ENCODE measurements around the gene PPP2R2D. TPM values are rescaled to one million over a fixed set of nuclear protein-coding genes. Genes with fewer than 3 reads are reported as not detected.
A peak's percentile ranks its signal among the peaks of the same experiment; 100 is the strongest.

The PPP2R2D gene
- total RNA-seq, 1 experiment from 2014 or later, result 36.9 TPM

- no peak for DNase-seq (ENCODE audit: low spot score)
These were observed 12.6 kb upstream of the PPP2R2D start for GRCh38 chr10:131888186-131888604.

- DNase-seq (ENCODE audit: low spot score), result no peak
These were observed 11.1 kb upstream of the PPP2R2D start for GRCh38 chr10:131889755-131890154.

- no peak for DNase-seq (ENCODE audit: low spot score)
These were observed 10.3 kb upstream of the PPP2R2D start for GRCh38 chr10:131890276-131891195.

- peak; percentile 39 for DNase-seq (ENCODE audit: low spot score)
These were observed 9.4 kb upstream of the PPP2R2D start for GRCh38 chr10:131891196-131891928.

DNA sequence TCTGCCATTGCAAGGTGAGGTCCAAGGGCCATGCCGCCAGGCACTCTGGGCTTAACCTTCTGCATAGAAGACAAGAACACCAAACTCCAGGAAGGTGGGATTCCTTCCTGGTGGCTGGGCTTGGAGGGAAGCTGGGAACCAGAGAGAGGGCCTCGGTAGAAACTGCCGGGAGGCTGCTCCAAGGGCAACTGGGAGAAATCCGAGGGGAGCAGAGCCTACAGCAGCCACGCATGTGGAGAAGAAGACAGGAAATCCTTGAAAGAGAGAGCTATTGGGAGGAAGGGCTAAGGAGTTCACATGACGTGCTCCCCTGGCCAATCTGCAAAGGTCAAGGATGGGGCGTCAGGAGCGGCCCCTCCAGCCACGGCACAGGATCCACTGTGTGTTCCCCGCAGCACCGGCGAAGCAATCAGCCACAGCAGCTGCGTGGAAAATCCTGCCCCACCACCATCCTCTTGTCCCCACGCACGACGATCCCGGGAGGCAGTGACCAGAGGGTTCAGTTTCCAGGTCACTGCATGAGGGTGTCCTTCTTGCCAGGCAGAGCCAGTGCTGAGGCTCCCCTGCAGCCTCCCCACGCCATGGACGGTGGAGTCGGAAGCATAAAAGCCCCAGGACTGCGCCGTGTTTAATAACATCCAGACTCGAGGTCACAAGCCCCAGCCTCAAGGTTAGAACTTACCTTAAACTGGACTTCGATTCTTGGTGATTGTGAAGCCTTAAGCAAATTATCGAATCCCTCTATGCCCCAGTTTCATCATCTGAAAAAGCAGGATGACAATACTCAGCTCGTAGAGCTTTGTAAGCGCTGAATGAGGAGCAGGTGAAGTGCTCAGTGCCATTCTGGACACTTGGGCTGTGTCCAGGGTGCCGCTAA lies 8.6 kb upstream of the PPP2R2D start:
- DNase-seq (ENCODE audit: low spot score), result no peak

- DNase-seq (ENCODE audit: low spot score), result no peak
These were observed 7.8 kb upstream of the PPP2R2D start for GRCh38 chr10:131892806-131893675.

DNA sequence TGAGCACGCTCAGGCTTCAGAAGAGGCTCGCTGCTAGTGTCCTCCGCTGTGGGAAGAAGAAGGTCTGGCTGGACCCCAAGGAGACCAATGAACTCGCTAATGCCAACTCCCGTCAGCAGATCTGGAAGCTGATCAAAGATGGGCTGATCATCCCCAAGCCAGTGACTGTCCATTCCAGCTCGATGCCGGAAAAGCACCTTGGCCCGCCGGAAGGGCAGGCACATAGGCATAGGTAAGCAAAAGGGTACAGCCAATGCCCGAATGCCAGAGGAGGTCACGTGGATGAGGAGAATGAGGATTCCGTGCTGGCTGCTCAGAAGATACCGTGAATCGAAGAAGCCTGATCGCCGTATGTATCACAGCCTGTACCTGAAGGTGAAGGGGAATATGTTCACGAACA lies 5.7 kb upstream of the PPP2R2D start:
- DNase-seq (ENCODE audit: low spot score), result no peak

- no peak for DNase-seq (ENCODE audit: low spot score)
These were observed 4.4 kb upstream of the PPP2R2D start for GRCh38 chr10:131896403-131896802.

GRCh38 chr10:131897297-131897899 lies 3.4 kb upstream of the PPP2R2D start:
- no peak for DNase-seq (ENCODE audit: low spot score)

- no peak for DNase-seq (ENCODE audit: low spot score)
These were observed 2.7 kb upstream of the PPP2R2D start for GRCh38 chr10:131898061-131898460.

DNA sequence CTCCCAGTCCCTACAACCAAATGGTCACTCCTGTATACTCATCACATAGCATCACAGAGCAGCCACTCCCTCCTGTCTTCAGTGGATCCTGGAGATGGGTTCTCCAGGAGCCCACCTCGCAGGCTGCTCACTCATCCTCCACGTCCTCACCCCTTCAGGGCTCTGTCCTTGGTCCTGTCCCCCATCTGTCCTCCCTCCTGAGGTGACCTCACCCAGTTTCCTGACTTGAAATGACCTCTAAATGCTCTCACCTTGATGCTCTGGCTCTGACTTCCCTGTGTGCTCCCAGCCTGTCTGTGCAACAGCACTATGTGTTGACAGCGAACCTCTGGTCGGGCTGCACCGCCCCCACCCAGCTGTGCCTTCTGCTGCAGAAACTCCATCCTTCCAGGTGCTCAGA lies 2.1 kb upstream of the PPP2R2D start:
- DNase-seq (ENCODE audit: low spot score), result no peak

GRCh38 chr10:131899116-131899690 lies 1.6 kb upstream of the PPP2R2D start:
- no peak for DNase-seq (ENCODE audit: low spot score)

- DNase-seq (ENCODE audit: low spot score), result no peak
These were observed 986 bp upstream of the PPP2R2D start for GRCh38 chr10:131899695-131900349.

DNA sequence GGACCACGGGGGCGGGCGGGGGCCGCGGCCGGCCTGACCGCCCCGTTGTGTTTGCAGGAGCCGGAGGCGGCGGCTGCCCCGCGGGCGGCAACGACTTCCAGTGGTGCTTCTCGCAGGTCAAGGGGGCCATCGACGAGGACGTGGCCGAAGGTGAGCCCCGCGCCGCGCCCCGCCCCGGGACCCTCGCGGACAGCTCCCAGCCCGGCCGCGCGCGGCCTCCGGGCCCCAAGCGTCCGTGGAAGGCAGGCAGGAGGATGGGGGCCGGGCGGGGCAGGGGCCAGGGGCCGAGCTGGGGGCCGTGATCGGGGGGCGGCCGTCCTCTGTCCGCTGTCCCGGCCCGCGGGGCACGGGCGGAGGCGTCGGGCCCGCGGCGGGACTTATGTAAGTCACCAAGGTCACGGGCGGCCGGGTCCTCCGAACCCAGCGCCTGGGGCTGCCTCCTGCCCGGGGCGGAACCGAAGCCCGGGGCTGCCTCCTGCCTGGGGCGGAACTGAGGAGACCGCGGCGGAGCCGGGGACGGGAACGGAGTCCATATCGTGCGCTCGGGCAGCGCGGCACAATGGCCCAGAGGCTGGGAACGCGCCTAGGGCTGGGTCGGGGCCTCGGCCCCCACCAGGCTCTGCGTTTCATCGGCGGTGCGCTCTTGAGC lies 497 bp downstream of the PPP2R2D start:
- DNase-seq (ENCODE audit: low spot score), result no peak

DNA sequence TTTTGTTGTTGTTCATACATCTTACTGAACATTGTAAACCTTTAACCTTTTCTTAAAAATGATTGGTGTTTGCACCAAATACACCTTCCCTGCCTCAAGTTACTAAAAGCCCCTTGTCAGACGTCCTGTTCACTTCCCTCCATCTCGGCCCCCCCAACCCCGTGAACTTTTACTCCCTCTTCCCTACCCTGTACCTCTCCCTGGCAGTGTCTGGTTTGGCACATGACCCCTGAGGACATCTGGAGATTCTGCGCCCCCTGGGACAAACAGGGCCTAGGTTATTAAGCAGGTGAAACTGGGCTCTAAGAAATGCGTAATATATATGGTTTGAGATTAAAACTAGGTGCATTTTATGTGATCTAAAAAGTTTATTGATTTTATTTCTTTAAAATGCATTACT lies 1.4 kb downstream of the PPP2R2D start:
- DNase-seq (ENCODE audit: low spot score), result no peak

GRCh38 chr10:131902691-131903090 lies 1.9 kb downstream of the PPP2R2D start:
- no peak for DNase-seq (ENCODE audit: low spot score)

DNA sequence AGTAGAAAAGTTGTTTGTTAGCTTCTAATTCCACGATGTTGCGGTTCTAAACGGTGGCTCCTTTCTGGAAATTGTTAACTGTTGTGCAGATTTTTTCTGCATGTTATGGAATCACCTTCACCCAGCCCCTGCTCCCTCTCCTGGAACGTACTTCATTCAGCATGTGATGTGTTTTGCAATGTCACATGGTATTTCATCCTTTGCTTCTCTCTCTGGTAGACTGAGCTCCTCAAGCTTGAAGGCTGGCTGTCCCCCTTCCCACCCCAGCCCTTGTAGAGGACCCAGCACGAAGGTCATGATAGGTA lies 4.4 kb downstream of the PPP2R2D start:
- no peak for DNase-seq (ENCODE audit: low spot score)

DNA sequence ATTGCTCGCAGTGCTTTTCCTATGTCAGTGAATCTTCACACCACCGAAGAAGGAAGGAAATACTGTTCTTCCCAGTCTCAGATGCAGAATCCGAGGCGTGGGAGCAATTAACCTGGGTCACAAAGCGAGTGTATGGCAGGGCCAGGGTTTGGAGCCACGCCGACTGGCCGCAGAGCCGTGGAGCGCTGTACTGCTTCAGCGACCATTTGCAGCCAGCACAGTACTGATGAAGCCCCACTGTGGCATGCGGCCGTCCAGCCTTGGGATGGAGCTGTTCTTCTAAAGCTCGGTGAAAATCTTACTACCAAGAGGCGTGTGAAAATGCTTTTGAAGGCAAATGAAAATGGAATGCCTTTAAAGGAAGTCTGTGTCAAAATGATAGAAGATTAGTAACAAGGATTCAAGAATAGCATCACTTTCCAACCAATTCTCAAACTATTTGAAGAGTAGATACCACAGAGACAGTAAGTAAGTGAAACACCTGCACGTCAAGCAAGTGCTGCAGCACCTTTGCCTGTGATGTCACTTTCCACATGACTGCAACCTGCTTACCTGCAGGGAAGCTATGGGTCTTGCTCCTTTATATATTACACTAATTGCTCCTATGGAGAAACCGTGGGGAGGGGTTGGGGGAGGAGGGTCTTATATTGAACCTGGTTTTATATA lies 4.9 kb downstream of the PPP2R2D start:
- DNase-seq (ENCODE audit: low spot score), result no peak

DNA sequence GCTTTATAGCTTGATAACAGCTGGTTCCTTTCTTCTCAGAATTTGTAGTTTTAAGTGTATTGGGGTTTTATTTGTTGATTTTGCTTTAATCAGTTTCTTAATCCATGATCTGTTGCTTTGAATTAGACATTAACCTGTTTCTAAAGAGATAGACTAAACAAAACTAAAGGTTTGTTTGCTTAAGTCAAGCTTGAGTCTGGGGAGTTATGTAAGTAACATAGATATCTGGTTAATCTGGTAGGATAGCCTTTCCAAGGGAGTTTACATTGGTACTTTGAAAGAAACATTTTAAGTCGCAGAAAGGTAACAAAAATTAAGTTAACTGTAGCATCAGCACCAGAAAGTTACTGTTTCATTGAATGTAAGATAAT lies 5.4 kb downstream of the PPP2R2D start:
- no peak for DNase-seq (ENCODE audit: low spot score)
